ENCODE results near the gene TMEM184C. TPM values are rescaled to one million over a fixed set of nuclear protein-coding genes. Genes with fewer than 3 reads are reported as not detected.

Gene TMEM184C
- total RNA-seq, 1 donor from 2014 or later, result 25.0 TPM

DNA sequence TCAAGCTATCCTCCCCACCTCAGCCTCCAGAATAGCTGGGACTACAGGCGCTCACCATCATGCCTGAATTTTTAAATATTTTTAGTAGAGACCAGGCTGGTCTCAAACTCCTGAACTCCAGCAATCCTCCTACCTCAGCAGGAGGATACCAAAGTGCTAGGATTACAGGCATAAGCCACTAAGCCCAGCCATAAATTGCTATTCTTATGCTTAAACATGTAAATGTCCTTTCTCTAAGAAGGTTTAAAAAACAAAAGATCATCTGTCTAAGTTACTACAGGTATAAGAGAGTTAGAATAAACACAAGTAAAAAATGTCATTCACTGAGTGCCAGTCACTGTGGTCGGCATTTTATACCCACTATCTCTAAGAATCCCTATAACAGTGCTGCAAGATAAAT, 38.4 kb downstream of the TMEM184C start:
- Histone ChIP-seq H3K27ac (no peak overlapping the region), H3K36me3 (peaks cover 0 to 29% of the 10 kb centered on the region in 2 donors), H3K4me1 (no peaks in the 10 kb centered on the region), H3K9me3 (no peaks in the 10 kb centered on the region), H3K4me3 (no peak overlapping the region), H3K27me3 (no peaks in the 10 kb centered on the region)
- no peak for DNase-seq (ENCODE audit: extremely low spot score in 2 of 2)
- intact Hi-C loops (cut with DNase I), result no loop called here
- TF ChIP-seq POLR2AphosphoS5 (IDR thresholded peaks at IDR 0.05; ENCODE audit: insufficient read depth in 1 of 2, low read depth in 1 of 2) (no peak), POLR2A (IDR thresholded peaks at IDR 0.05) (no peak), CTCF (IDR thresholded peaks at IDR 0.05) (no peak)

DNA sequence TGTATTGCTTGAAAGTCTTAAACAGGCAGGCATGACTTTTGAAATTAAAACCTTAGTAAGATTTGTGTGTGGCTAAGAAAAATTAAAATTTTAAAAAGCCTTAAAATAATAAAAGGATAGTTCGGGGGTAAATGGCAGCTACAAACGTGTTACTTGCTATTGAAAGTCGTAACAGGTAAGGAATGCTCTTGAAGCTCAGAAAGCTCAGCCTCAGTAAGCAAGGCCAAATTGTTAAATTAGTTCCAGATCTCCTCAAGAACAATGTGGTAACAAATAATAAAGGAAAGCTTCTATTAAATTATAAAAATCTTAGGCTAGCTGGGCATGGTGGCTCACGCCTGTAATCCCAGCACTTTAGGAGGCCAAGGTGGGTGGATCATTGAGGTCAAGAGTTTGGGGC, 41.3 kb downstream of the TMEM184C start:
- Histone ChIP-seq H3K36me3 (peaks cover 0 to 31% of the 10 kb centered on the region in 2 donors), H3K4me3 (no peak overlapping the region), H3K27me3 (no peaks in the 10 kb centered on the region), H3K9me3 (no peaks in the 10 kb centered on the region), H3K4me1 (no peaks in the 10 kb centered on the region), H3K27ac (no peak overlapping the region)
- intact Hi-C loops (cut with DNase I), result no loop called here
- no peak for DNase-seq (ENCODE audit: extremely low spot score in 2 of 2)
- TF ChIP-seq POLR2A (IDR thresholded peaks at IDR 0.05), result no peak
- TF ChIP-seq POLR2AphosphoS5 (IDR thresholded peaks at IDR 0.05; ENCODE audit: insufficient read depth in 1 of 2, low read depth in 1 of 2), result no peak
- TF ChIP-seq CTCF (IDR thresholded peaks at IDR 0.05), result no peak

DNA sequence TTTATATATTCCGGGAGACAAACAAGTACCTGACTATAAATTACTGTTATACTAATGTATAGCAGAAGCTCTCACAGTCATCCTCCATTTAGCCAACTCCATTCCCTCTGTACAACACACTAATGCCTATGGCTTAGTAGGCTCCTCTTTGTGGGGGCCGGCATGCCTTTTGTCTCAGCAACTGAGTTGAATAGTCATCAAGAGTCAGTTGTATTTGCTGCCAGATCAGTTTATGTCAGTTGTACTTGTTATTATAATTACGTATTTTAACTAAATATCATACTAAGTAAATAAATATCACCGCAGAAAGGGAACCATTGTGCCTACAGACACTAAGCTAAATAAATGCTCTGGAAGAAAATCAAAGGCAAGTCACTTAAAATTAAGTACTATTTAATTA, 56.9 kb downstream of the TMEM184C start:
- Histone ChIP-seq H3K36me3 (no peaks in the 10 kb centered on the region), H3K27ac (no peak overlapping the region), H3K27me3 (no peaks in the 10 kb centered on the region), H3K4me1 (no peaks in the 10 kb centered on the region), H3K4me3 (no peak overlapping the region), H3K9me3 (no peaks in the 10 kb centered on the region)
- DNase-seq (ENCODE audit: extremely low spot score in 2 of 2), result no peak
- intact Hi-C loops (cut with DNase I), result no loop called here
- TF ChIP-seq CTCF (IDR thresholded peaks at IDR 0.05) (no peak), POLR2A (IDR thresholded peaks at IDR 0.05) (no peak), POLR2AphosphoS5 (IDR thresholded peaks at IDR 0.05; ENCODE audit: insufficient read depth in 1 of 2, low read depth in 1 of 2) (no peak)

DNA sequence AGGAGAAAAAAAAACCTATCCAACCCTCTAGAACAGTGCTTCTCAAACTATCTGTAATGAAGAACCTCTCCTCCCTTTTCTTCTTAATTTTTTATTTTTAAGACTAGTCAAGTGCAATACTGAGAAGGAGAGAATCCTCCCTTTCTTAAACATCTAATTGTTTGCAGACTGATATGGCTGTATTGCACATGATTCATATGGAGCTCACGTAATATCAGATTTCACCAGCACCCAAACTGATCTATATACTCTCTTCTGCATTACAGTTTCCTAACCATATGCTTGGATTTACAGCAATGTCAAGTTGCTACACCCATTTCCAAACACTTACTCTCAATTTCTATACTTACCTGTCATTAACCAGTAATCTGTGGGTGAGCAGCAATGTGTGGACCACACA, 57.3 kb downstream of the TMEM184C start:
- no peaks in the 10 kb centered on the region for H3K27me3 ChIP-seq
- no peaks in the 10 kb centered on the region for H3K36me3 ChIP-seq
- H3K9me3 ChIP-seq, result no peaks in the 10 kb centered on the region
- no peak overlapping the region for H3K4me3 ChIP-seq
- intact Hi-C loops (cut with DNase I), result no loop called here
- no peak for DNase-seq (ENCODE audit: extremely low spot score in 2 of 2)
- H3K4me1 ChIP-seq, result no peaks in the 10 kb centered on the region
- no peak for TF ChIP-seq POLR2AphosphoS5 (IDR thresholded peaks at IDR 0.05; ENCODE audit: insufficient read depth in 1 of 2, low read depth in 1 of 2)
- no peak for TF ChIP-seq POLR2A (IDR thresholded peaks at IDR 0.05)
- no peak for TF ChIP-seq CTCF (IDR thresholded peaks at IDR 0.05)
- H3K27ac ChIP-seq, result no peak overlapping the region

DNA sequence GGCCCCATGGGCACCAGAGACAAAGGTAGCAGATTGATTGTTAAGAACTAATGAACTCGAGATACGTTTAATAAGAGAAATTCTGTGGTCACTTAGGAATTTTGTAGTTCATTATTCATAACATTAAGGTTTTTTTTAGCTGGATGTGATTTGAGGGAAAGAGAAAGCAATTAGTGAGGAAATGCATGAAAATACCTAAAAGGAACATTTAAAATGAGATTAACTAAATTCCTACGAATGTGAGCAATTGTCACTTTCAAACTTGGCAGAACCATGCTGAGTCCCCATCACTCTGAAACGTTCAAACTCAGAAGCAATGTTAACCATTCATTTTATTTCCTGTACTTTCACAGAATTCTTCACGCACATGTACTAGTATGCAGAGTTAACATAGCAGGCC, 60.9 kb downstream of the TMEM184C start:
- H3K27me3 ChIP-seq, result no peaks in the 10 kb centered on the region
- H3K36me3 ChIP-seq, result no peaks in the 10 kb centered on the region
- TF ChIP-seq CTCF (IDR thresholded peaks at IDR 0.05), result no peak
- no peak for TF ChIP-seq POLR2A (IDR thresholded peaks at IDR 0.05)
- TF ChIP-seq POLR2AphosphoS5 (IDR thresholded peaks at IDR 0.05; ENCODE audit: insufficient read depth in 1 of 2, low read depth in 1 of 2), result no peak
- no peak overlapping the region for H3K27ac ChIP-seq
- H3K4me3 ChIP-seq, result no peak overlapping the region
- DNase-seq (ENCODE audit: extremely low spot score in 2 of 2), result no peak
- peaks cover 10% of the 10 kb centered on the region for H3K4me1 ChIP-seq
- H3K9me3 ChIP-seq, result no peaks in the 10 kb centered on the region
- intact Hi-C loops (cut with DNase I), result no loop called here

All from vagina (tissue), 2 donors.